Liver (tissue), 3 donors: ENCODE data around the gene EML1.

ENCODE experiments used
- EGR1 ChIP-seq, 2 donors: IDR thresholded peaks; 2 replicates each; pipeline ENCODE4 v1.6.1; 2016 to 2018; ENCODE audit warnings: antibody characterized with exemption in 2 of 2, low read depth in 2 of 2
- RAD21 ChIP-seq, 2 donors: IDR thresholded peaks; 2 replicates each; pipeline ENCODE4 v1.6.1; 2016; ENCODE audit warnings: antibody characterized with exemption in 2 of 2, mild to moderate bottlenecking in 2 of 2
- TAF1 ChIP-seq: conservative IDR thresholded peaks from 2 replicates; pipeline ENCODE4 v1.6.1; 2016; ENCODE audit warnings: antibody characterized with exemption, mild to moderate bottlenecking
- TF ChIP-seq, protein P1 (sequence below): fragments of 150-350 bp; IDR thresholded peaks from 2 replicates; pipeline ENCODE4 v1.5.1; 2017; ENCODE audit warnings: improper control_type of control experiment, low read depth, low read length; ENCODE audit not compliant: missing input control
- TF ChIP-seq, protein P2 (sequence below): IDR thresholded peaks from 2 replicates; pipeline ENCODE4 v1.6.1; 2016; ENCODE audit warnings: antibody characterized with exemption, mild to moderate bottlenecking
- donor health status: healthy.
- donor health status: healthy.

DNA sequence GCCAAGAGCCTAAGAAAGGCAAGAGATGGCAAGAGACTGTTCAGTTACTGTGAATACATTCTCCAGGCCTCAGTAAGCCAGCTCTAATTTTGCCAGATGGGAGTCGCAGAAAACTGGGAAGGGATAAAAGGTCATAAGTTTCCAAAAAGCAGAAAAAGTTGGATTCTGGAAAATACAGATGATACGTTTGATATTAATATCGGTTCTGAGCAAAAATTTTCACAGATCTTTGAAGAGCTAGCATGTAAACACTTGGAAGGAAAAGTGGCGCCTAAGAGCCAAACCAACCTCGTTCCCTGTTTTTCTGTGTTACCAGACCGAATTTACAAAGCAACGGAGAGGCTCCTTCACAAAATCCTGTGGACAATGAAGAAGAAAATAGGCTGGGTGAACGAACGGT lies 7.8 kb upstream of the EML1 start:
- TF ChIP-seq, protein P1, sequence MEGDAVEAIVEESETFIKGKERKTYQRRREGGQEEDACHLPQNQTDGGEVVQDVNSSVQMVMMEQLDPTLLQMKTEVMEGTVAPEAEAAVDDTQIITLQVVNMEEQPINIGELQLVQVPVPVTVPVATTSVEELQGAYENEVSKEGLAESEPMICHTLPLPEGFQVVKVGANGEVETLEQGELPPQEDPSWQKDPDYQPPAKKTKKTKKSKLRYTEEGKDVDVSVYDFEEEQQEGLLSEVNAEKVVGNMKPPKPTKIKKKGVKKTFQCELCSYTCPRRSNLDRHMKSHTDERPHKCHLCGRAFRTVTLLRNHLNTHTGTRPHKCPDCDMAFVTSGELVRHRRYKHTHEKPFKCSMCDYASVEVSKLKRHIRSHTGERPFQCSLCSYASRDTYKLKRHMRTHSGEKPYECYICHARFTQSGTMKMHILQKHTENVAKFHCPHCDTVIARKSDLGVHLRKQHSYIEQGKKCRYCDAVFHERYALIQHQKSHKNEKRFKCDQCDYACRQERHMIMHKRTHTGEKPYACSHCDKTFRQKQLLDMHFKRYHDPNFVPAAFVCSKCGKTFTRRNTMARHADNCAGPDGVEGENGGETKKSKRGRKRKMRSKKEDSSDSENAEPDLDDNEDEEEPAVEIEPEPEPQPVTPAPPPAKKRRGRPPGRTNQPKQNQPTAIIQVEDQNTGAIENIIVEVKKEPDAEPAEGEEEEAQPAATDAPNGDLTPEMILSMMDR, result no peak
- TF ChIP-seq RAD21 (IDR thresholded peaks at IDR 0.05) (no peak), EGR1 (IDR thresholded peaks at IDR 0.05; ENCODE audit: low read depth in 2 of 2) (no peak), TAF1 (no peak)
- TF ChIP-seq, protein P2, sequence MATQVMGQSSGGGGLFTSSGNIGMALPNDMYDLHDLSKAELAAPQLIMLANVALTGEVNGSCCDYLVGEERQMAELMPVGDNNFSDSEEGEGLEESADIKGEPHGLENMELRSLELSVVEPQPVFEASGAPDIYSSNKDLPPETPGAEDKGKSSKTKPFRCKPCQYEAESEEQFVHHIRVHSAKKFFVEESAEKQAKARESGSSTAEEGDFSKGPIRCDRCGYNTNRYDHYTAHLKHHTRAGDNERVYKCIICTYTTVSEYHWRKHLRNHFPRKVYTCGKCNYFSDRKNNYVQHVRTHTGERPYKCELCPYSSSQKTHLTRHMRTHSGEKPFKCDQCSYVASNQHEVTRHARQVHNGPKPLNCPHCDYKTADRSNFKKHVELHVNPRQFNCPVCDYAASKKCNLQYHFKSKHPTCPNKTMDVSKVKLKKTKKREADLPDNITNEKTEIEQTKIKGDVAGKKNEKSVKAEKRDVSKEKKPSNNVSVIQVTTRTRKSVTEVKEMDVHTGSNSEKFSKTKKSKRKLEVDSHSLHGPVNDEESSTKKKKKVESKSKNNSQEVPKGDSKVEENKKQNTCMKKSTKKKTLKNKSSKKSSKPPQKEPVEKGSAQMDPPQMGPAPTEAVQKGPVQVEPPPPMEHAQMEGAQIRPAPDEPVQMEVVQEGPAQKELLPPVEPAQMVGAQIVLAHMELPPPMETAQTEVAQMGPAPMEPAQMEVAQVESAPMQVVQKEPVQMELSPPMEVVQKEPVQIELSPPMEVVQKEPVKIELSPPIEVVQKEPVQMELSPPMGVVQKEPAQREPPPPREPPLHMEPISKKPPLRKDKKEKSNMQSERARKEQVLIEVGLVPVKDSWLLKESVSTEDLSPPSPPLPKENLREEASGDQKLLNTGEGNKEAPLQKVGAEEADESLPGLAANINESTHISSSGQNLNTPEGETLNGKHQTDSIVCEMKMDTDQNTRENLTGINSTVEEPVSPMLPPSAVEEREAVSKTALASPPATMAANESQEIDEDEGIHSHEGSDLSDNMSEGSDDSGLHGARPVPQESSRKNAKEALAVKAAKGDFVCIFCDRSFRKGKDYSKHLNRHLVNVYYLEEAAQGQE, result no peak
